NCI-H2029 (cell line): ENCODE data around the gene RRP36.
"Not testable (repeated sequence)": the region's sequence is repeated elsewhere in the genome, so short reads cannot be mapped to it uniquely, and the experiment has no call there.

ENCODE experiments used
- DNase-seq: peaks from one replicate; lab custom pipeline; 2025; lab: John Stamatoyannopoulos, UW

Gene RRP36

DNA sequence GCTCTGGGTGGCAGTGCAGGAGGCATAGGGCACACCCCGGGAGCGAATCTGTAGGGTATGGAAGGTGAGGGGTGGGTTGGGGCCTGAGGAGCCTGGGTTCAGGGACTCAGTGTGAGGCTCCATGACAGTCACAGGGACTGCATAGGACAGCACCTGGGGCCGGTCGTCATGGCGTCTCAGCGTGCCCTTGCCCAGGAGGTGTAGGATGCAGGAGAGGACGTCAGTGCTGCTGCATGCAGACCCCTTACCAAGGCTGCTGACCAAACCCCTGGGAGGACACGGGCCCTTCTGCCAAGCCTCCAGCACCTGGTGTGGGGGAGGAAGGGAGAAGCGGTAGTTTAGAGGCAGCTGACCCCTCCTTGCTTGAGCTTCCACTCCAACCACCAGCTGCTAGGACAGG is 16.3 kb downstream of the RRP36 start:
- no peak for DNase-seq

DNA sequence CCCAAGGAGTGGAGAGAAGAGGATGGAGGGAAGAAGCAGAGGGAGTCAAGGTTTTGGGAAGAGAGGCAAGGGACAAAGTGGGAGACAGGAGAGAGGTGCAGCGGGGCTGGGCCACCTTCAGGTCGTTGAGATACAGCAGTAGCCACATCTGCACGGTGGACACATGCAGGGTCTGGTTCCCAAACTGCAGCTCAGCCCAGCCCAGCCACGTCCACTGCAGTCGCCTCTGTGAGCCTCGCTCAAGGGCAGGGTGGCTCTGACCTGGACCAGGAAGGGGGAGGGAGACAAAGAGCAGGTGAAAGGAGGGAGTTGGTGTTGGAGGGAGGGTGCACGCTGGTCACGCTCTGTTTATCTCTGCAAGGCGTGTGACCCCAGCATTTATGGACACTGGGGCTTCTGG is 17.3 kb downstream of the RRP36 start:
- DNase-seq, result no peak

DNA sequence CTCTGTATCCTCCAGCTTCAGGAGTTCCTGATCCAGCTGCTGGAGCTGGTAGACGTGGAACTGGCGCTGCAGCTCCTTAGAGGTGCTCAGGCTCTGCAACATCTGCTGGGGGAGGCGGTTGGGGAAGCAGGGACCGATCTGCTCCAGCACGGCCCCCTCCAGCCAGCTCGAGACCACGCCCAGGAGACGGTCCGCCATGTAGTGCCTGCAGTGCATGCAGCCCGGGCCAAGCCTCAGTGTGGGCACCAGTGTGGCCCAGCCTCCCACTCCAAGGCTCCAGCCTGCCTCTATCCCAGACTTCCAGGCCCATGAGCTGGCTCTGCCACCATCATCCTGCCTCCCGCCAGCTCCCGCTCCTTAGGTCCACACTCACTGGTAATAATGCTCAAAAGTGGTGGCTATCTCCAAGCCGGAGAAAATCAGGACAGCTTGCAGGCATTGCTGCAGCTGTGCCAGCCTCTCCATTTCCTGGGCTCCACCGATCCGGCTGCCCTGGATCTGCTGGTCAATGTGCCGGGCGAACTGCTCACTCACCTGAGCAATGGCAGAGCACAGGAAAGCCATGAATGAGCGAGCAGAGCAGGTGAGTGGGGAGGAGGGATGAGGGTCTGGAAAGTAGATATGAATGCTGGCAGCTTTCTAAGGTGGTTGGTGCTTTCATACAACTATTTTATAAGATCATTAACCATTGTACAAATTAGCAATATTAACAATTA is 19.3 kb downstream of the RRP36 start:
- no peak for DNase-seq

DNA sequence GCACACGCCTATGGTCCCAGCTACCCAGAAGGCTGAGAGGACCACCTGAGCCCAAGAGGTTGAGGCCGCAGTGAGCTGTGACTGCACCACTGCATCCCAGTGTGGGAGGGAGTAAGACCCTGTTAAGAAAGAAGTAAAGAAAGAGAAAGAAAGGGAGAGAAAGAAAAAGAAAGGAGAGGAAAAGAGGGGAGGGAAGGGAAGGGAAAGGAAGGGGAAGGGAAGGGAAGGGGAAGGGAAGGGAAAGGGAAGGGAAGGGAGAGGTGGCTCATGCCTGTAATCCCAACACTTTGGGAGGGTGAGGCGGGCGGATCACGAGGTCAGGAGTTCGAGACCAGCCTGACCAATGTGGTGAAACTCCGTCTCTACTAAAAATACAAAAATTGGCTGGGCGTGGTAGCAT is 20.1 kb downstream of the RRP36 start:
- not testable (repeated sequence) for DNase-seq

DNA sequence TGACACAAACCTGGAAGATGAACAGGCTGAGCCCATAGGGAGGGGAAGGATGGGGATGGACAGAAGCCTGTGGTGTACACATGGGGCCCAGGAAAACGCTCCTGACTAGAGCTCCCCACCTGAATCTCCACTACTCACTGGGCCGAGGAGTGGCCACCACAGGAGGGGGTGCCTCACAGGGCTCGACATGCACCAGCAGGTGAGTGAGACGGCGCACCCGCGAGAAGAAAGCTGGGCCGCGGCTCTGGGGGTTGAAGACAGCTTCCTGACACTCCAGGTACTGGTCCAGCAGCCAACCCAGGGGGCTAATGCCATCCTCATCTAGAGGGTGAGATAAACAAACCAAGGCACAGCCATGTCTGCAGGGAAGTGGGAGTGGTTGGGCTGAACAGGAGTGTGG is 21.9 kb downstream of the RRP36 start:
- no peak for DNase-seq

DNA sequence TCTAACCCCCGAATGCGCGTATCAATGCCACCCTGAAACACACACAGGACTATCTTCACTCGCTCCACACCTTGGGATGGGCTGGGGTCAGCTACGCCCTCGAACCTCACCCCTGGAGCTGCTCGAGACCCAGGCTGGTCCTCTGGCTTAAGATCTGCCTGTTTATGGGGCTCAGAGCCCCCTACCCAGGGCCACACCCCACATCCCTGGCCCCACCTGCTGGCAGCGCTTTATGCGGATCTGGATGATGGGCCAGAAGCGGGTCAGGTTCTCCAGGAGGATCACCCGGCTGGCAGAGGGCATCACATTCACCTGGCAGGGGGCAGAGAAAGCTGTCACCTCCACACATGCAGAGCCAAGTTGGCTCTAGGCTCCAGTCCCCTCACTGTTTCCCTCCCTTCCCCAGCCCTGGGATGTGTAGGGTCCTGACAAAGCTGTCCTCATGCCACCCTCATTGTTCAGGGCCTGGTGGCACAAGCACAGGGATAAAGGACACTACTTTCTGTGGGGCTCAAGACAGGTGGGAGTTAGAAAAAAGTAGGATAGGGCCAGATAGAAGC is 24.0 kb downstream of the RRP36 start:
- DNase-seq, result no peak

DNA sequence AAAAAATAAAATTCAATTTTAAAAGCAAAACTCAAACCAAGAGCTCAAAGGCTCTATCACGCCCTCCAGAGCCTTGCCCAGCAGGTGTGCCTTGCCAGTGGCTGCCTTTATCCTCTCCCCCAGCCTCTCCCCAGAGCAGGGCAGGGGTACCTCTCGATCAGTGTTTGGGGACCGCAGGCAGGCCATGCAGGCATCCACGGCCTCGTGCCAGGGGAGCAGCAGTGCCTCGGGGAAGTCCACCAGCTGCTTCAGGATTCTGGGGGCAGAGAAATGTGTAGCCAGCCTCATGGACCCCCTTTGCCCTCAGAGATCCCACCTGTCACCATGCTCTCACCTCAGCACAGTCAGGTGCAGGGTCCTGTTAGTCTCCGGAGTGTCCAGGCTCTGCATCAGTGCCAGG is 26.6 kb downstream of the RRP36 start:
- no peak for DNase-seq

DNA sequence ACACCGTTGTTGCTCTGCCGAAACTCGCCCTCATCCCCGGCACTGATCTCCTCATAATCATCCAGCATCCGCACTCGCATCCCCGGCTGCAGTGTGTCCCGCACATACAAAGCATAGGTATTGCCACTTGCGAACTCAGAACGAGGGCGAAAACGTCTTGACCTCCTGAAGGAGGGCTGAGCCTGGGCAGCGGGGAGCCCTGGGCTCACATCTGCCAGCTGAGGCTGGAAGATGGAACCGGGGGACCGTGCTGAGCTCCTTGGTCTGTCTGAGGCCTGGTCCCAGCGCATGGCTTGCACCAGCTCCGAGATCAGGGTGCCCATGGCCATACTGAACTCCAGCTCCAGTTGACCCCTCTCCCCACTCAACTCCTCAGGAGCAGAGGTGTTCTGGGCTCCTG is 29.6 kb downstream of the RRP36 start:
- no peak for DNase-seq

DNA sequence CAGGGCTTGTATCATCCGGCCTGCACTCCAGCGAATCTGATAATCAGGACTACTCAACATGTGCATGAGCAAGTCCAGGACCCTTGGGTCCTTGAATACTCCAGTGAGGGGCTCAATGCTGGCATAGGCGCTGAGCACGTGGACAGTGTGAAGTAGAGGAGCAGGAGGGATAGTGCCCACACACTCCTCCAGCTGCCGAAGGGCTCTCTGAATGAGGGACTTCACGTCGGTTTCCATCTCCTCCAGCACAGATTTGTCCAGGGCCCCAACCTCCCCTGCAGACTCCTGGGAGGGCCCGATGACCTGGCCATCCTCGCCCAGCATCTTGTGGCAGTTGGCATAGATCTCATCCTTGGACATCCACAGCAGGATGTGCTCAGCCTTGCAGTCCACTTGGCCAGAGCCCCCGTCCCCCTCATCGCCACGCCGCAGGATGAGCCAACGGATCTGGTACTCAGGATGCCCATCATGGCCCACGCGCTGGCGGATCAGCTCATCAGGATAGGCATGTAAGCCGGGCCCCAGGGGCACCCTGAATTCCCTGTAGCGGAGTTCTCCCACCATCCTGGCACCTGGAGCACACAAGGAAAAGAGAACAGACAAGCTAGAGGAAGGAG is 30.9 kb downstream of the RRP36 start:
- no peak for DNase-seq

DNA sequence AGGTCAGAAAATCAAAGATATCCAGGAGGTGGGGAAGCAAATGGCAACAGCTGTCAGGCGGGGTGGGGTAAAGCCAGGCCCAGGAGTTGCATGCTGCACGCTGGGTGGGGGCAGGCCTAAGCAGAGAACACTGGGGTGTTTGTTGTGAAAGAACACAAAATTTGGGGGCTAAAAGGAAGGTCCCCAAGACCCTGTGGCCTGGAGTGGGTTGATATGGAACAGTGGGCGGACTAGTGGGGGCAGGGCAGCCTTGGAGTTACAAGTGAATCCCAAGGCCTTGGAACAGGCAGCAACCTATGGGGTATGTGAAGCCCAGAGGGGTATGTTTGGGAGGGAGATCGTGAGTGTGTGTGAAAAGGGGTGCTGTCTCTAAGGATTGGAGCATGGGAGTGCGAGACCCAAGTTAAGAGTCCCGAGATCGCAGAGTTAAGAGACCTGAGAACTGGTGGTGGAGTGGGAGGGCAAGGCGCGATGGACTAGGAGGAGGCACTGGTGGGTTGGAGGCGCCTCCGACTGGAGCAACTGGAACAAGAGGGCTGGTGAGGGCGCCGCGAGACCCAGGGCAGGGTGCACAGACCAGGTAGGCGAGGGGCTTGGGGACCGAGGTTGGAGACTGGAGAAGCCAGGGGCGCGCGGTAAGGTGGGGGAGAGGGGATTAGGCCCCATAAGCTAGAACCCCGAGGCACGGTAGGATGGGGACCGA is 31.6 kb downstream of the RRP36 start:
- DNase-seq, result no peak

DNA sequence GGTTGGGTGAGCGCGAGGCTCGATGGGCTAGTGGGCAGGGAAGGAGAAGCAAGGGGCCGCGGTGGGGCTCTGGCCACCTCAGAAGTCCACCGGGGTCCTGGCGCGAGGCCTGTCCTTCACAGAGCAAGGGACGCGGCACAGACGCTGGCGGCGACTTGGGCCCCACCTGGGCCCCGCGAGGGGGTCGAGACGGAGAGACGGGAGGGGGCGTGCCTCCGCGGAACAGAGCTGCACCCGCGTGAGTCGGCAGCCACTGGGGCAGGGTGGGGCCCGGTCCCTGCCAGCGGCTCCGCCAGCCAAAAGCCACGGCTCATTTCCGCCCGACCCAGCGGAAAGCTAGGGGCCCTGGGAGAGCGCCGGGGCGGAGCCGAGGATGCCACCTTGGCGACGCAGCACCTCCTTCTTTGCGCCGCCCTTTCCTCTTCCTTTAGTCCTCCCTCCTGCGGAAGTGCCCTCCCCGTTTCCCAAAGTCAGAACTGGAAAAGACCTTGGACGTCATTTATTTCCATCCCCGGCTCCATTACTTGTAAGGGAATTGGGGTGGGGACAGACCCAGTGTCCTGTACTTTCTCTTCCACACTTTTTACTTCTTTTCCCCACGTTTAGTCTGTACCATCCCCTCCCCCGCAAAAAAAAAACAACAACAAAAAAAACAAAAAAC is 32.3 kb downstream of the RRP36 start, which contains the start of gene CUL7:
Gene CUL7, minus strand, starts transcription at position 307 of the 661 bp plus-strand sequence. CDS start 1,063 bp downstream, outside the sequence.
- DNase-seq, result peak; percentile 96

DNA sequence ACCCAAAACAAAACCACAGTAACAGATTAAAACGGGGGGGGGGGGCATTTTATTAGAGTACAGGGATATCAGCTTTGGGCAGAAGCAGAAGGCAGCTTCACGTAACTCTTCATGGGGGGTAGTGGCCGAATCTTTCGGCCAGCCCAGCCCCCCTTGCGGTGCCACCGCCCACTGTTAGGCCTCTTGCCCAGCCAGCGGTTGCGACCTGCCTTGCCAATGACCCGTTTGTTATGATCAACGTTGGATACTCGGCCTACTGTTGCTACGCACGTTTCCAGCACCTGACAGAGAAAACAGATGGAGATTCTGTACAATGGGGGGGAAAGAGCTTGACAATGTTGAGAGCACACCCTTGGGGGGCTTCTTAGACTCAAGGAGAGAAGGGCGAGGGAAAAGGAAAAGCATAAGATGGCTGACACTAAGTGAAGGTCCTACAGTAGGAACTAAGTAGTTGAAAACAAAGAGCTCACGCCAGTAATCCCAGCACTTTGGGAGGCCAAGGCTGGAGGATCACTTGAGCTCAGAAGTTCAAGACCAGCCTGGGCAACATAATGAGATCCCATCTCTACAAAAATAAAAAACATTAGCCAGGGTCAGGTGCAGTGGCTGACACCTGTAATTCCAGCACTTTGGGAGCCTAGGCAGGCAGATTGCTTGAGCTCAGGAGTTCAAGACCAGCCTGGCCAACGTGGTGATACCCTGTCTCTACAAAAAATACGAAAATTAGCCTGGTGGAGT is 33.0 kb downstream of the RRP36 start:
- DNase-seq, result peak; percentile 21

DNA sequence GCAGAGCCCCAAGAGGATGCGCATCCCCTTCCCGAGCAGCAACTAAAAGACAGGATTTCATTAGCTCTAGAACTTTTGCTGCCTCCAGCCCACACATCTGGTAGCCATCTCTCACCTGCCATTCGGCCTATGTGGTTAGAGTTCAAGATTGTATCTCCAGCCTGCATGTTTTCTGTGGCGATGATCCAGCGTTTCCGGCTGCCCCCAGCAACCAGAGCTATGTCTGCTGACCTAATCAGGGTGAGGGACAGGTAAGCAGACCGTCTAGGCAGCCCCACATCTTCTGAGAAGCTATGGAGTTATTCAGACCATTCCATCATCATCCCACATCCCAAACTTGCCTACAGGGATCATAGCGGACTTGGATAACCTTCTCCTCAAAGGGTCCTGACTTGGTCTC is 34.5 kb downstream of the RRP36 start:
- DNase-seq, result no peak

DNA sequence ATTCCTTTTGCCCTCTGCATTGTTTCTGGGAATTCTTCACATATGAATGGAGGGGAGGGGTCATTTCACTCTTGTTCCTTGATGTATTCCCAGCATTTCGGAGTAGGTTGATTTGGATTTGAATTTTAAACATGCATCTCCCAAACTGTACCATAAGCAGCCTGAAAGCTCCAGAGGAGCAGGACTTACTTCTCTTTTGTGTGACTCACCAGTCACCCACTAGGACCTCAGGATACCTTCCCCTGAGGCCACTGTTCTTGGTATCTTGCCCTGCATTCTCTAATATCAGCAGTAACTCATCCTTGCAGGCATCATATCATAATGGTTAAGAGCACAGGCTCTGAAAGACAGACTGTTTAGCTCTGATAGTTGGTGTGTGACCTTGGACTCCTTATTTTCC is 37.1 kb downstream of the RRP36 start:
- DNase-seq, result no peak

DNA sequence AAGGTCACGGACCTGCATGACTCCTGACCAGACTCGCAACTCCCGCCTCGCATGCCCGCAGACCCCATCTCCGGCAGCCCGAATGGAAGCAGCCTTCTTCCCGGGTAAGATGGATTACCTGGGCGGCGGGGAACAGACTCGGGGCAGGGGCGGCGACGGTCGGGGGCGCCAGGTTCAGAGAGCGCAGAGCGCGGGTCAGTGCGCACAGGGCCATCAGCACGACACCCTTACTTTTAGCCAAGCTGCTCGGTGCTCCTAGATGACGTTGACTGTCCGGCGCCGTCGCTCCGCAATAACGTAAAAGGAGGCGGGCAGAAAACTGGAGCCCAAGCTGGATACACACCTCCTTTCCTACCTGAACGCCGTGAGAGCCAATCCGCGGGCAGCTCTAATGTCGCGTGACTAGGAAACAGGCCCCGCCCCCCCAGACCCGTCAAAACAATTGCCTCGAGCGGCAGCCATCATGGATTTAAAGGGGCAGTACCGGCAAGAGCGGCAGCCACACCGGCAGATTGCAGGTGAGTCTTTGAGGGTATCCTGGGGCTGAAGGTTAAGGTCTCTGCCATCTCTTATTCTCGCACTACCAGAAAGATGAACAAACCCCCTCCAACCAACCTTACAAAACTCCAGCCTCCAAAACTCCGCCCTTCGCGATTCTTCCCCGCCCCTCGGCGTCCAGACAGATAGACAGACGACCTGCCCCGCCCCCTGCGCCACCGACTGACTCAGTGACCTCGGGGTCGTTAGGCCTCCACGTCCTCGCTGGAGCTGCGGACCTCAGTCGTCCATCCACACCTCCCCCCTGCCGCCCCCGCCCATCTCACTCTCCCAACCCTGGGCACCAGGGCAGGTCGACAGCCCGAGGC is 38.0 kb downstream of the RRP36 start, which contains the start of the genes KLC4 and MRPL2:
Gene KLC4, plus strand, starts transcription at position 464 of the 866 bp plus-strand sequence. CDS start 1,705 bp downstream, outside the sequence.
Gene MRPL2, minus strand, starts transcription at position 267 of the 866 bp plus-strand sequence. Its CDS starts 53 bp downstream, at position 214.
- DNase-seq, result peak; percentile 99

DNA sequence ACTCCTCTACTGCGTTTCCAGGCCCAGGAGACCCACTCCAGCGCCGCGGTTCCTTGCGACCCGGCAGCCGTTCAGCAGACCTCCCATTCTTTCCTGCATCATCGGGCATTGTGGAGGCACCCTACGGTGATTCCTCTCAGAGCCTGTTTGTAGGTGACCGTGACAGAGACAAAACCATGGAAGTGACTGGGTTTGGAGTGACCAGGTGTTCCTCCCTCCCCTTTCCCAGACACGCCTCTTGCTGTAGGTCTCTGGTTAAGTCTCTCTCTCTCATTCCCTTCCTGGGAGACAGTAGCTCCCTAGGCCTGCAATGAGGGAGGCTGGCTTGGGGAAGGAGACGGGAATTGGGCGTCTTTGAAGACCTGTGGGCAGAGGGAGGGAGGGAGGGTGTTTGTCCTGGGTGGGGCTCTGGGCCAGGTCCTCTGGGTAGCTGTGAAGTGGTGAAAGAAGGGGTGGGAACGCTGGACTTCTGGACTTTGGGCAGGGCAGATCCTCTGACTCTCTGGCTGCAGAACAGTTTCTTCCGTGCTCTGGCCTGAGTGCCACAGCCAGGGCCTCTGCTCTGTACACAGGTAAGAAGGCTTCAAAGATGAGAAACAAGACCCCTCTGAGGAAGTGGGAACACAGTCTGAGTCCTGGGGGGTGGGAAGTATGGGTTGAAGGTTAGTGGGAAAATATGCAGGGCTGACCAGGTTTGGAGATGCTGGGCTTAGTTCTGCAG is 38.8 kb downstream of the RRP36 start:
- DNase-seq, result peak; percentile 33

DNA sequence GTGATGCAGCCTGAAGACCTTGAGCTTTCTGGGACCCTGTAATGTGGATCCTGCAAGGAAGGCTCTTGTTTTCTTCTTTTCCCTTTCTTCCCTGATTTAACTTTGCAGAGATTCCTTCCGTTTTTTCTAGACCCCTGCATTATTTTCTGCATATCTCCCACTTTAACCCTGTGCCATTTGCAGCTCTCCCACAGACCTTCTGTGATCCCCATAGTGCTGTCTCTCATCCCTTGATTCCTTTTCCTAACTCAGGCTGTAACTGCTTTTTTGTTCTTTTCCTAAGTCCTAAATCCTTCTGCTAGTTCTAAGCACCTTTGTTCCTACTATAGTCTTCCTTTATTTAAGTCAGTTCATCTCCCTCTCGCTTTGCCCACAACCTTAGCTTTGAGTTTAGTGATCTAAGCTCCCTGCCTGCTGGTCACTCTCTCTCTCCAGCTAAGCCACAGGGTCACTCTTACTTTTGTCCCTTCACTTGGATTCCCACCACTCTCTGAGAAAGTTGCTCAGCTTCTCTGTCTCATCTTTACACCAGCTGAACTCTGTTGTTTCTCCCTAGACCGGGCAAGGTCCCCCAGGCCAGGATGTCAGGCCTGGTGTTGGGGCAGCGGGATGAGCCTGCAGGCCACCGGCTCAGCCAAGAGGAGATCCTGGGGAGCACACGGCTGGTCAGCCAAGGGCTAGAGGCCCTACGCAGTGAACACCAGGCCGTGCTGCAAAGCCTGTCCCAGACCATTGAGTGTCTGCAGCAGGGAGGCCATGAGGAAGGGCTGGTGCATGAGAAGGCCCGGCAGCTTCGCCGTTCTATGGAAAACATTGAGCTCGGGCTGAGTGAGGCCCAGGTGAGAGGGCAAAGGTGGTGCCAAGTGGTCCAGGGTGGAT is 39.6 kb downstream of the RRP36 start:
- DNase-seq, result no peak

DNA sequence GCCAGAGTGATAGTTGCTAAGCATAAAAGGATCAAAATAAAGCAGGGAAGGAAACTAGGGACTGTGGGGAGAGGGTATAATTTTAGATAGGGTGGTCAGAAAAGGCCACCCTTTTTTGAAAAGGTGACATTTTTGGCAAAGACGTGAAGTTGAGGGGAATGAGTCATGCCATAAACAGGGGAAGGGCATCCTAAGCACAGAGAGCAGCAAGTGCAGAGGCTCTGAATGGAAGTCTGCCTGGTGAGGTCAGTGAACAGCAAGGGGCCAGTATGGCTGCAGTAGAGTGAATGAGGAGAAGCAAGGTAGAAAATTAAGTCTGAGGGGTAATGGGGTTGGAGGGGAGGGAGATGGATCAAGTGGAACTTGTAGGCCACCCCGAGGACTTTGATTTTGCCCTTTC is 40.4 kb downstream of the RRP36 start:
- no peak for DNase-seq

DNA sequence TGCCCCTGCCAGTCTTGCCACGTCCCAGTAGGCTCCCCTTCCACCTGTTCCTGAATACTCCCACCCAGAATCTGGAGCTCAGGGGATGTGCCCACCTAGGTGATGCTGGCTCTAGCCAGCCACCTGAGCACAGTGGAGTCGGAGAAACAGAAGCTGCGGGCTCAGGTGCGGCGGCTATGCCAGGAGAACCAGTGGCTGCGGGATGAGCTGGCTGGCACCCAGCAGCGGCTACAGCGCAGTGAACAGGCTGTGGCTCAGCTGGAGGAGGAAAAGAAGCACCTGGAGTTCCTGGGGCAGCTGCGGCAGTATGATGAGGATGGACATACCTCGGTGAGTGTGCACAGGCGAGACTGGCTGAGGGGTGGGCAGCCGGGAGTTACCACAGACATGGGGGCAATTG is 41.4 kb downstream of the RRP36 start:
- no peak for DNase-seq
